ENCODE data around the gene SH2D1B. TPM values are rescaled to one million over a fixed set of nuclear protein-coding genes. Genes with fewer than 3 reads are reported as not detected.

Gene SH2D1B
- total and polyA plus RNA-seq, 9 of the 15 experiments (the other 6 are each of a cell fraction or from before 2014, with no cell fraction given) = 5.6 to 19.6 (median 9.7) TPM

GRCh38 chr1:162421258-162422164 is 9.6 kb upstream of the SH2D1B start (continued):
- TF ChIP-seq MEF2D (tag; conservative IDR thresholded peaks at IDR 0.05; ENCODE audit: low read depth) (0 out of 2 replicates have a peak, but pooled peaks have one; percentile 18), MTA1 (IDR thresholded peaks at IDR 0.05; ENCODE audit: borderline replicate concordance) (peak; percentile 35; the same call in 1 of the 2 replicates), TCF7 (IDR thresholded peaks at IDR 0.05; ENCODE audit: borderline replicate concordance) (peak; percentile 99), HMBOX1 (IDR thresholded peaks at IDR 0.05) (peak; percentile 48; the same call in 1 of the 2 replicates), ESRRA (IDR thresholded peaks at IDR 0.05; ENCODE audit: borderline replicate concordance, low read depth) (peak; percentile 74; the same call in 1 of the 2 replicates), BDP1 (IDR thresholded peaks at IDR 0.05; ENCODE audit: insufficient read depth, insufficient read length) (no peak), CREM (IDR thresholded peaks at IDR 0.05; ENCODE audit: low read depth) (peak; percentile 73), ATF7 (IDR thresholded peaks at IDR 0.05) (peak; percentile 50; the same call in 1 of the 2 replicates), MBD2 (IDR thresholded peaks at IDR 0.05; ENCODE audit: borderline replicate concordance, low read depth) (peak; percentile 52; the same call in 1 of the 2 replicates), GATA2 (CRISPR knock-in tag; IDR thresholded peaks at IDR 0.05) (peak; percentile 67), NEUROD1 (IDR thresholded peaks at IDR 0.05; ENCODE audit: borderline replicate concordance, low read depth, low read length, partially characterized antibody) (peak; percentile 21), ZNF274 (IDR thresholded peaks at IDR 0.05; ENCODE audit: borderline replicate concordance, low read depth, low read length) (no peak), SMARCC2 (IDR thresholded peaks at IDR 0.05; ENCODE audit: low read depth) (peak; percentile 62; the same call in 1 of the 2 replicates), RNF2 (IDR thresholded peaks at IDR 0.05) (peak; percentile 61; the same call in 1 of the 2 replicates), KAT7 (CRISPR knock-in tag; IDR thresholded peaks at IDR 0.05; ENCODE audit: borderline replicate concordance) (no peak), EP300 (IDR thresholded peaks at IDR 0.05; ENCODE audit: low read length) (peak; percentile 71)
- TF ChIP-seq, protein P1, sequence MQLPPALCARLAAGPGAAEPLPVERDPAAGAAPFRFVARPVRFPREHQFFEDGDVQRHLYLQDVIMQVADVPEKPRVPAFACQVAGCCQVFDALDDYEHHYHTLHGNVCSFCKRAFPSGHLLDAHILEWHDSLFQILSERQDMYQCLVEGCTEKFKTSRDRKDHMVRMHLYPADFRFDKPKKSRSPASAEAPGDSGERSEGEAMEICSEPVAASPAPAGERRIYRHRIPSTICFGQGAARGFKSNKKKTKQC (CRISPR knock-in tag; IDR thresholded peaks at IDR 0.05) = no peak
- TF ChIP-seq, protein P2, sequence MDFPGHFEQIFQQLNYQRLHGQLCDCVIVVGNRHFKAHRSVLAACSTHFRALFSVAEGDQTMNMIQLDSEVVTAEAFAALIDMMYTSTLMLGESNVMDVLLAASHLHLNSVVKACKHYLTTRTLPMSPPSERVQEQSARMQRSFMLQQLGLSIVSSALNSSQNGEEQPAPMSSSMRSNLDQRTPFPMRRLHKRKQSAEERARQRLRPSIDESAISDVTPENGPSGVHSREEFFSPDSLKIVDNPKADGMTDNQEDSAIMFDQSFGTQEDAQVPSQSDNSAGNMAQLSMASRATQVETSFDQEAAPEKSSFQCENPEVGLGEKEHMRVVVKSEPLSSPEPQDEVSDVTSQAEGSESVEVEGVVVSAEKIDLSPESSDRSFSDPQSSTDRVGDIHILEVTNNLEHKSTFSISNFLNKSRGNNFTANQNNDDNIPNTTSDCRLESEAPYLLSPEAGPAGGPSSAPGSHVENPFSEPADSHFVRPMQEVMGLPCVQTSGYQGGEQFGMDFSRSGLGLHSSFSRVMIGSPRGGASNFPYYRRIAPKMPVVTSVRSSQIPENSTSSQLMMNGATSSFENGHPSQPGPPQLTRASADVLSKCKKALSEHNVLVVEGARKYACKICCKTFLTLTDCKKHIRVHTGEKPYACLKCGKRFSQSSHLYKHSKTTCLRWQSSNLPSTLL (IDR thresholded peaks at IDR 0.05) = no peak
- TF ChIP-seq, protein P3, sequence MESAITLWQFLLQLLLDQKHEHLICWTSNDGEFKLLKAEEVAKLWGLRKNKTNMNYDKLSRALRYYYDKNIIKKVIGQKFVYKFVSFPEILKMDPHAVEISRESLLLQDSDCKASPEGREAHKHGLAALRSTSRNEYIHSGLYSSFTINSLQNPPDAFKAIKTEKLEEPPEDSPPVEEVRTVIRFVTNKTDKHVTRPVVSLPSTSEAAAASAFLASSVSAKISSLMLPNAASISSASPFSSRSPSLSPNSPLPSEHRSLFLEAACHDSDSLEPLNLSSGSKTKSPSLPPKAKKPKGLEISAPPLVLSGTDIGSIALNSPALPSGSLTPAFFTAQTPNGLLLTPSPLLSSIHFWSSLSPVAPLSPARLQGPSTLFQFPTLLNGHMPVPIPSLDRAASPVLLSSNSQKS (CRISPR knock-in tag; IDR thresholded peaks at IDR 0.05) = no peak
- TF ChIP-seq, protein P4, sequence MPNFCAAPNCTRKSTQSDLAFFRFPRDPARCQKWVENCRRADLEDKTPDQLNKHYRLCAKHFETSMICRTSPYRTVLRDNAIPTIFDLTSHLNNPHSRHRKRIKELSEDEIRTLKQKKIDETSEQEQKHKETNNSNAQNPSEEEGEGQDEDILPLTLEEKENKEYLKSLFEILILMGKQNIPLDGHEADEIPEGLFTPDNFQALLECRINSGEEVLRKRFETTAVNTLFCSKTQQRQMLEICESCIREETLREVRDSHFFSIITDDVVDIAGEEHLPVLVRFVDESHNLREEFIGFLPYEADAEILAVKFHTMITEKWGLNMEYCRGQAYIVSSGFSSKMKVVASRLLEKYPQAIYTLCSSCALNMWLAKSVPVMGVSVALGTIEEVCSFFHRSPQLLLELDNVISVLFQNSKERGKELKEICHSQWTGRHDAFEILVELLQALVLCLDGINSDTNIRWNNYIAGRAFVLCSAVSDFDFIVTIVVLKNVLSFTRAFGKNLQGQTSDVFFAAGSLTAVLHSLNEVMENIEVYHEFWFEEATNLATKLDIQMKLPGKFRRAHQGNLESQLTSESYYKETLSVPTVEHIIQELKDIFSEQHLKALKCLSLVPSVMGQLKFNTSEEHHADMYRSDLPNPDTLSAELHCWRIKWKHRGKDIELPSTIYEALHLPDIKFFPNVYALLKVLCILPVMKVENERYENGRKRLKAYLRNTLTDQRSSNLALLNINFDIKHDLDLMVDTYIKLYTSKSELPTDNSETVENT (CRISPR knock-in tag; IDR thresholded peaks at IDR 0.05) = no peak
